Activated CD8-positive, alpha-beta memory T cell treated with anti-CD3 and anti-CD28 coated beads, Interleukin-2, amount 50 U/mL, for 24 hours (primary cell): Measurements from ENCODE around the gene HEATR3.

Source experiments
- DNase-seq: peaks from one replicate; pipeline ENCODE4 v3.0.0-alpha.2; 2020; ENCODE audit errors: extremely low read depth

Gene HEATR3

GRCh38 chr16:50056226-50056625, 9.5 kb upstream of the HEATR3 start:
- no peak for DNase-seq

DNA sequence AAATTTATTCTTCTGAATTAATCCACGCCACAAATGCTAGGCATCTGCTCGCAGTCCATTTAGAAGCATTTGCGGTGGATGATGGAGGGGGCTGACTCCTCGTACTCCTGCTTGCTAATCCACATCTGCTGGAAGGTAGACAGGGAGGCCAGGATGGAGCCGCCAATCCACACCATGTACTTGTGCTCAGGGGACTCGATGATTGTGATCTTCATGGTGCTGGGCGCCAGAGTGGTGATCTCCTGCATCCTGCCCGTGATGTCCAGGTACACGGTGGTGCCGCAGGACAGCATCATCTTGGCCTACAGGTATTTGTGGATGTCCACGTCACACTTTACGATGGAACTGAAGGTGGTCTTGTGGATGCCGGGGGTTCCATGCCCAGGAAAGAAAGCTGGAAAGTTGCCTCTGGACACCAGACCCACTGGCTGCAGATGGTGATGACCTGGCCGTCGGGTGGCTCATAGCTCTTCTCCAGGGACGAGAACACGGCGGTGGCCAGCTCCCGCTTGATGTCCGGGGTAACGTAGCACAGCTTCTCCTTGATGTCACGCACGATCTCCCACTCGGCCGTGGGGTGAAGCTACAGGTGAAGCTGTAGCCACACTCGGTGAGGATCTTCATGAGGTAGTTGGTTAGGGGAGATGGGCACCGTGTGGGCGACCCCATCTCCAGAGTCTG, 7.5 kb upstream of the HEATR3 start:
- no peak for DNase-seq

DNA sequence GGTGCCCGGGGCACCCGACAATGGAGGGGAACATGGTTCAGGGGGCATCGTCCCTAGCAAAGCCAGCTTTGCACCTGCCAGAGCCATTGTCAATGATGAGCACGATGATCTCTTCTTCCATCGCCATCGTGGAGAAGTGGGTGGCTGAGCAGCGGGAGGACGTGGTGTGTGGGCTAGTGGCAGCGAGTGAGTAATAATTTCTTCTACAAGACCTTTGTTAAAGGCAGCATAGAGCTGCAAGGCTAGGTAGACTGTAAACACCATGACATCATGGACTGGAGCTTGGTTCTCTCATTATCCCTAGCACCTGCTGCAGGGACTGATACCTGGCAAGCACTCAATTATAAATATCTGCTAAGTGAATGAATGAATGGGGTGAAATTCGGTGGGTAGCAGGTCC, 6.7 kb upstream of the HEATR3 start:
- DNase-seq, result no peak

DNA sequence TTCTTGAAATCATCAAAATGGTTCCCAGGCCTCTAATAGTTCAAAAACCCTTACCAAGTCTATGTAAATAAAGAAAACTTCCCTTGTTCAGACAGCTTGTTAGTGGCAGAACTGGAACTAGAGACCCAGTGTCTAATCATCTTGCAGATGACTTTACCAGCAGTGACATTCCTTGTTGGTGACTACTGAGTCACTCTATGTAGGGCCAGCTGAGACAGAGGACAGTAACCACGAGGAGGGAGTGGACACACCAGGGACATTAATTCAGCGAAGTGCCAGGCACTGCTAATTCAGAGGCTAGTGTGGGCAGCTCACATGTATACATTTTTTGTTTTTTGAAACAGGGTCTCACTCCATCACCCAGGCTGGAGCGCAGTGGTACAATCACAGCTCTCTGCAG, 6.1 kb upstream of the HEATR3 start:
- DNase-seq, result no peak

DNA sequence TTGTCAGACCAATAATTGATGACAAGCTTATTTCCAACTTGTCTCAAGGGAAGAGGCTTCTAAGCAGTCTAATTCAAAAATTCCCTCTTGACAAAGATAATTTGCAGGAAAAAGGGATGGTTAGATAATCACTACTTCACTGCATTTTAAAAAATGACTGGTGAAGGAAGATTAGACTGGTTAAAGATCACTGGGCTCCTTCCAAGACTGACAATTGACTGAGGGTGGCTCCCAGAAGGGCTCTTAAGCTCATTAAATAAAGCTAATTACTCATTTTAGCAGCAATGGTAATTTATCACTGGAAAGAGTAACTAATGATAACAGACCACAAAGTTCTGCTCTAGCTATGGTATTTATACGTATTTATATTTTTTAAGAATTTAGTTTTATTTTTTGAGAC, 4.4 kb upstream of the HEATR3 start:
- DNase-seq, result no peak

- DNase-seq, result no peak
Observed at GRCh38 chr16:50065241-50065623, 538 bp upstream of the HEATR3 start.

GRCh38 chr16:50066482-50067289, 916 bp downstream of the HEATR3 start:
- no peak for DNase-seq

- no peak for DNase-seq
Observed at GRCh38 chr16:50067290-50067853, 1.6 kb downstream of the HEATR3 start.

- DNase-seq, result no peak
Observed at GRCh38 chr16:50068550-50068949, 2.8 kb downstream of the HEATR3 start.

GRCh38 chr16:50069060-50069459, 3.3 kb downstream of the HEATR3 start:
- DNase-seq, result no peak

GRCh38 chr16:50071075-50071671, 5.4 kb downstream of the HEATR3 start:
- DNase-seq, result no peak

DNA sequence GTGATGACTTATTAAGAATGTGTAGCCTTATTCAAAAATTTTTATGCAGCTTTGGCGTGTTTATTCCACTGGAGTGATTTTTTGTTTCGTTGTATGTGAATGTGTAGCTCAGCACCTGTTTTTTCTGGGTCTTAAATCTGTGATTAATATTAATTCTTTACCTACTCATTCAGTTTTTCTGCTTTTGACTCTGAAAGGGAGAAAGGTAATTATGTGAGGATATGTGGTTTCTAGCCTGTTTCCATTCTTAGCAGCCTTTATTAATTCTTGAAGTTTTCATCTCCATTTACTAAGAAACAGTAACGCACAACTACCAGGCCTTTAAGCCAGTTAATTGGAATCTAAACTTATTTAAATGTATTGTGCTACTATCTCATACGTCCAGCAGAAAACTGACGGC, 7.0 kb downstream of the HEATR3 start:
- DNase-seq, result no peak

DNA sequence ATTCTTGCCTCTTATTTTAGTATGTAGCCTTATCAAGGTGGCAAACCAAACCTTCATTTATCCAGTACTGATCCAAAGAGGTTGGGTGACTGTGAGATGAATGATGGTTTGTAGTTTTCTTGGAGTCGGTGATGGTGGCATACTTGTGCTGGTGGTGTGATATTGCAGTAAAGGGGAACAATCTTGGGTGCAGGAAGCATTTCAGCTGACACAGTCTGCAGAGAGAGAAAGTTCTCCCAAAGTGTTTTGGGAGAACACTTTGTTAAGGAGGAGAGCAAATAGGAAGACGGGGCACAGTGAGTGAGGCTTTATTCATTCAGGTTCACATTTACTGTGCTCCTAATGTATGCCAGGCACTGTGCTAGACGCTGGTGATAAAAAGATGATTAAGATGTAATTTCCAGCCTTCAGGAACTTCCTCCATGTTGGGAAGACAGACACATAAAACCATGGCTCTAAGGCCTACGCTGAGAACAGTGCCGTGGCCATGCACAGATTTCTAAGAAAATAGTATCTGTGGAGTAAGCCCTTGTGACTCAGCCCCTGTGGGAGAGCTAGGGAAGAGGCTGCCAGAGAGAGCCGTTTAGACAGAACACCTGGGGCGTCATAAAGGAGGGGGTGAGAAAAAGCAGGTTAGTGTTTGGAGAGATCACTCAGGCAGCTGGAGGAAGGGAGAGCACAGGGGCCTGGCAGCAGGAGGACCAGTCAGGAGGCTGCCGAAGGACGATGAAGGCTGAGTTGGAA, 13.8 kb downstream of the HEATR3 start:
- DNase-seq, result no peak

DNA sequence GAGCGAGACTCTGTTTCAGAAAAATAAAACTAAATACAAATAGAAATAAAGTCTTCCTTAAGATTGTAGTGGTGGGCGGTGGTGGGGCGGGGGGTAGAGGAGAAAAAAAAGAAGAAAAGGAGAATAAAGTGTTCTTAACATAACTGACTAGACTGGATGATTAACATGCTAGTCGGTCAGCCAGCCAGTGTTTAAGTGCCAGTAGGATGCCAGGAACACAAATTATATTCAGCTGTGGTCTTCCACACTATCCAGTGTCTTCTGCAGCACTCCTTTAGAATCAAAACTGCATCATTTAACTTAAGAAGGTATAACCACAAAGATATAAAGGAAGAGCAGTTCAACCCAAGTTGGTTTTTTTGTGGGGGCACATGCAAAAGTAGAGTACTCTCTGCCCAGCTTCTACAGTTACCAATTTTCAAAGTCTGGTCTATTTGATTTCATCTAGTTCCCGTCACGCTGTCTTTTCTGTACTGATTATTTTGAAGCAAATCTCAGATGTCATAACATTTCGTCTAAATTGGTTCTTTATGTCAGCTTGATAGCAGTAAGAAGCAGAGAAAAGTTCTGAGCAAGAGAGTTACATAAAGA, 15.8 kb downstream of the HEATR3 start:
- DNase-seq, result no peak

DNA sequence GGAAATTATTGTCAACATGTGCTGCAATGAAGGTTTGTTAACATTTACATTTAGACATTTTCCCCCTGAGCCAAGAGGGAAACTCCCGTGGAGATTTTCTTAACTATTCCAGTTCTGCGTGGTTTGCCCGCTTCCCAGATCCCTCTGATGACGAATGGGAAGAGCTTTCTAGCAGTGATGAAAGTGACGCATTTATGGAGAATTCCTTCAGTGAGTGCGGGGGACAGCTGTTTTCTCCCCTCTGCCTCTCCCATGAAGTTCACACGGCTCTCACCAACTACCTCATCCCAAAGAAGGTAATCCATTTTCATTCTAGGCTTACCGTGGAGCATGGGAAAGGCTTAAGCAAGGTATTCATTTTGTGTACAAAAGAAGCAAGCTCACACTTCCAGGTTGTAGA, 18.2 kb downstream of the HEATR3 start:
- no peak for DNase-seq

DNA sequence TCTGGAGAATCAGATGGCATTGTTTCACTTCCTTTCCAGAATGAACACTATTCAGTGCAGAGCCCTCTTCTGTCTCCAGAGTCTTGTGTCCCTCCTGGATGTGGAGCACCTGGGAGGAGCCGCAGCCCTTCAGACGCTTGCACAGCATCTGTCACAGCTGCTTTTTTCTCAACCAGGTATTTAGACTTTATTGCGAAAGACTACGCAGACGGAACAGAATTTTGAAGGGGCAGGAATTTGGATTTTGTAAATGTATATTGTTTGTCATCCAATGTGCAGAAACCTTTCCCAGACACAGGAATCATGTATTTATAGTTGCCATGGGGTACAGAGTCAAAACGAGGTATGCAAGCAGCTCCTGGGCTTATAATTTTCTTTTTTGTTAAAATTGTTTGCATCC, 20.4 kb downstream of the HEATR3 start:
- no peak for DNase-seq

DNA sequence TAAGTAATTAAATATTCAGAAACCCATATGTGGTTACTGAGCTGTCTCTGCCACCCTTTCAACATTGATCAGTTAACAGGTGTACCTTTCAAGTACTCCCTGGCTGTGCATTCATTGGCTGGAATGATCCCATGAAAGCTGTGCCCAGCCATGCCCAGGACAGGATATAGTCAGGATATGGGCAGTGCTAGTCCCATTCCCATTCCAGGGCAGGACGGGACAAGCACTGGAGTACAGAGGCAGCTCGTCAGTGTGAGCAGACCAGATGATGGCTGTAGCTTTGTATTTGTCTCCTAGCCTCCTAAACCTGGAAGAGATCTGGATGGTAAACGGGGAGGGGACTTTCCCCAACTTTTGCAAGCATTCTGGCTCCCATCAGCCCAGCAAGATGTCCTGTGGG, 22.5 kb downstream of the HEATR3 start:
- DNase-seq, result no peak

DNA sequence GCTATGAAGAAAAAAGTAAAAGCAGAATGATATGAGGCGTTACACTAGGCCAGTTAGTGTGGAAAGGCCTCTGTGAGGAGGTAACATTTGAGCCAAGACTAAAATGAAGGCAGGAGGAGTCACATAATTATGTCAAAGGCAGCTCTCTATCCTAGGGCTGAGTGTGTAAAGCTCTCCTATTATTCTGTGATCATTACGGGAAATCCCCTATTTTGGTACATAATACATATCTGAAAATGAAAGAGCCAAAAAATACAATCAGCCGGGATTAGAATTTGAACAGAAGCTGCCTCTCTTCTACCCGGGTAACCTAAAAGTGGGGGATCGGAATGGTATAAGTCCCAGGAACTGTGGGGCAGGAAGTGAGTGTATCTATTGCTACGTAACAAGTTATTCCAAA, 27.1 kb downstream of the HEATR3 start:
- DNase-seq, result no peak

- DNase-seq, result no peak
Observed at GRCh38 chr16:50093607-50094539, 28.1 kb downstream of the HEATR3 start.

DNA sequence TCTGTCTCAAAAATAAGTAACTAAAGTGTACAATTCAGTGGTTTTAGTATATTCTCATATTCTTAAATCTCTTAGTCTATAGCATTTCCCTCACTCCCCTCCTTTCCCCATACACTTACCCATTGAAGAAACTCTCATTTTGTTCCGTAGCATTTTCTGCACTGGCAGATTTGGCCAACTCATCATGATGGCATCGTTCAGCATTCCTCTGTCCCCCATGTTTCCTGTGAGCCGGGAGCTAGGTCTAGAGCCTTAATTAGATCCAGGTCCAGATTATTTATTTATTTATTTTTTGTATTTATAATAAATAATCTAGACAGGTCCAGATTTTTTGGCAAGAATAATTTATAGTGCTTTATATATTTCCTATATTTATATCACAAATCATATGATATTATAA, 31.0 kb downstream of the HEATR3 start:
- DNase-seq, result no peak
